HG03039 (cell line): ENCODE data around the gene ADSS1.

Source experiments
- ATAC-seq: cut with Tn5 transposase; IDR thresholded peaks from one replicate; pipeline ENCODE4 v1.9.1; 2021; ENCODE audit warnings: mild to moderate bottlenecking, moderate library complexity; ENCODE audit not compliant: unreplicated experiment

The ADSS1 gene

DNA sequence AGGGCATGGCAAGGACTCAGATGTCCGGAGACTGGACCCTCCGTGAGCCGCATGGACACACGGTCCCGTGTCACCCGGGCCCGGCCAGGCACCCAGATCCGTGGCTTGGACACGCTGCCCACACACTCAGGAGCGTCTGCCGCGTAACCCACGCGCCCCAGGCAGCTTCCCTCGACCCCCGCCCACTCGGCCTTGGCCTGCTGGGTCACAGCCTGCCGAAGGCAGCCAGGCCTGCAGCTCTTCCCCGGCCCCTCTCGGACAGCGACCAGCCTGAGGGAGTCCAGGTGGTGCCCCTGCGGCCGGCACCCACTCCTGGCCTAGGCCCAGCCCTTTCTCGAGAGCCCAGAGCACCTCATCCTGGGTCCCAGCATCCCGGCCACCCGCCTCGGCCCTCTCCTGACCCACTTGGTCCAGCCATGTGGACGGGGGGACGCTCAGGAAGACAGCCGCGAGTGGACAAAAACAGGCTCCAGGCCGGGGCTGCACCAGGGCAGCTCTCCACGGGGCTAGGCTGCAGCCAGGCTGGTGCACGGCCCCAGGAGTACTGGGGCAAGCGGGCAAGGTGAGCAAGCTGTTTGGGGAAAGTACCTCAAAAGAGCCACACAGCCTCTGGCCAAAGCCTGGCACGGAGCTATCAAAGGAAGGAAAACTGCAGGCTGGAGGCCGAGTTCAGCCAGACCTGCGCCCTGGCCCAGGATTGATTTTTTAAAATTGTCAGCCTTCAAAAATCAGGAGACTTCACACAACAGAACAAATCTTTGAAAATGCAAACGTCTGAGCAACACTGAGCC lies 65.0 kb downstream of the ADSS1 start:
- ATAC-seq = no peak

DNA sequence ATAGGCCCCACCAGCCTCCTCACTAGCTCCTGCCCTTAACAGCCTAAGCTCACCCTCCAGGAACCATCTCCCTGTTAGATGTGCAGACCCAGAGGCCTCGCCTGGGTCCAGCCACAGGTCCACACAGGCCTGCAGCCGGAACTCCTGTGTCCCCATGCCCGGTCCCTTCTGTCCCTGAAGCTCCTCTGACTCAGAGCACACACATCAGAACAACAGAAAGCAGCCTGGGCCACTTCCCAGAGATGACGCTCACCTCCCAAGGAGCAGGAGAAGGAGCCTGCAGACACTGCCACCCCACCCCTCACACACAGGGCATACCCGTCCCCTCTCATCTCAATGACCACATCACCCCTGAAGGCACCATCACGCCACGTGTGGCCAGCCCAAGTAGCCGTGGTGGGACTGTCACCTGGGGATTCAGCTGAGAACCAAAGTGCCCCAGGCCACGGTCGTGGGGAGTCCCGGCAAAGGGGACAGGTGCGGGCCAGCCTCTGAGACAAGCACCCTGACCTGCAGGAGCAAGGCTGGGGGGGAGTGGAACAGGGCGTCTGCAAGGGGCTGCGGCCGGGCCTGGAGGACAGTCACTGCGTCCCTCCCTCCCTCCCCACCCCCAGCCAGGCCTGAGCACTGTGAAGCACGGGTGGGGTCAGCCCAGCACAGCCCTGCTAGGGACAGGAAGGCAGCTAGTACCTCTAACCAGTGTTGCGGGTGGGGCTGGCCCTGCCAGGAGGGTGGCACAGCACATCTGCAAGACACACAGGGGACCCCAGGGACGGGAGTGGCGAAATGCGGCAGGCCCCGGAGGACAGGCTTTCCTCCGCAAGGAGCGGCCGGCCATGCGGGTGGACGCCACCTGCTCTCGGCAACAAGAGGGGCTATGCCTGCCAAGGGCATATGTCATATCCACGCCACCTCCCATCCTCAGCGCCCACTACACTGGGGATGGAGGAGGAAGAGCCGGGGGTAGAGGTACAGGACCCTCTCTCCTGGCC lies 66.0 kb downstream of the ADSS1 start:
- no peak for ATAC-seq

DNA sequence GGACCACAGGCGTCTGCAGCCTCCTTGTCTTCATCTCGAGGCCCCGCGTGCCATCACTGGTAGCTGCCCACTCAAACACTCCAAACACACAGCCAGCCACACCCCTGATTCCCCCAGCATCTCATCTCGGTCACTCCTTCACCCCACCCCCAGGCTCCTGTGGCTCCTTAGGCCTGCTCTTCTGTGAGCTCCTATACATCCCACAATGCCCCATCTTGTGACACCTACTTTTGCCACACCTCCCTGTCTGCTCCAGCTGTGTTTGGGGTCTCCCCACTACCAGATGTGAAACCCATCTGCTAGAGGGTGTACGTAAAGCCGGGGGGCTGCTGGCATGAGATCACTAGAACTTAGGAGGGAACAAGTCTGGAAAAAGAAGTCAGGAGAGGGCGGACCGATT lies 67.4 kb downstream of the ADSS1 start:
- no peak for ATAC-seq

DNA sequence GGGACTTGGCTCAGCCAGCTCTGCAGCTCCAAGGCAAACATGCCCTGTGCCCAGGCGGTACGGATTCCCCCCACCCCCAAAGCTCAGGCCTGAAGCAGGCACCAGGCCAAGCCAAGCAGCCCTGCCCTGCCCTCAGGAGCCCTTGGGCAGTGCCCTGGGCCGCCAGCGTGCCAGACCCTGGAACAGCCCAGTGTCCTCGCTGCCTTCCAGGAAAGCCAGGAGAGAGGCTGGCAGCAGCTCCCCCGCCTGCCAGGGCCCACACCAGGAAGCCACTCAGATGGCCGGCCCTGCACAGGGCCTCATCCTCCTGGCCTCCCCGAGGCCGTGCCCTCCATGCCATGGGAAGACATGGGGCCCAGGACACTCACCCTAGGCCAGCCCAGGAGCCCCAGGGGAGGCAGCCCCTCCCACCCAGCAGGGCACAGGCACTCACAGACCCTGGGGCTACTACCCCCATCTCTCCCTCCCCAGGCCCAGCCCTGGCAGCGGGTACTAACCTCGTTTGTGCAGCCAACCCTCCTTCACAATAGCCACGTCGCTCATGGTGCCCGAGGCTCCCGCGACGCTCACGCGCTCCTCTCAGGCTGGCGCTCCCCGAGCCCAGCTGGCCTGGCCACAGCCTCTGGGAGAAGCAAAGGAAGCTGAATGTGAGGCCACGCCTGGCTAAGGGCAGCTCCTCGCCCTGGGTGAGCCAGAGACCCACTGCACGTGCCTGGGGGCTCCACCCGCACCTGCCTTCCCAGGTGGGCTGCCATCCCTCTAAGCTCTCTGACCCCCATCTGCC lies 68.3 kb downstream of the ADSS1 start:
- ATAC-seq = no peak

DNA sequence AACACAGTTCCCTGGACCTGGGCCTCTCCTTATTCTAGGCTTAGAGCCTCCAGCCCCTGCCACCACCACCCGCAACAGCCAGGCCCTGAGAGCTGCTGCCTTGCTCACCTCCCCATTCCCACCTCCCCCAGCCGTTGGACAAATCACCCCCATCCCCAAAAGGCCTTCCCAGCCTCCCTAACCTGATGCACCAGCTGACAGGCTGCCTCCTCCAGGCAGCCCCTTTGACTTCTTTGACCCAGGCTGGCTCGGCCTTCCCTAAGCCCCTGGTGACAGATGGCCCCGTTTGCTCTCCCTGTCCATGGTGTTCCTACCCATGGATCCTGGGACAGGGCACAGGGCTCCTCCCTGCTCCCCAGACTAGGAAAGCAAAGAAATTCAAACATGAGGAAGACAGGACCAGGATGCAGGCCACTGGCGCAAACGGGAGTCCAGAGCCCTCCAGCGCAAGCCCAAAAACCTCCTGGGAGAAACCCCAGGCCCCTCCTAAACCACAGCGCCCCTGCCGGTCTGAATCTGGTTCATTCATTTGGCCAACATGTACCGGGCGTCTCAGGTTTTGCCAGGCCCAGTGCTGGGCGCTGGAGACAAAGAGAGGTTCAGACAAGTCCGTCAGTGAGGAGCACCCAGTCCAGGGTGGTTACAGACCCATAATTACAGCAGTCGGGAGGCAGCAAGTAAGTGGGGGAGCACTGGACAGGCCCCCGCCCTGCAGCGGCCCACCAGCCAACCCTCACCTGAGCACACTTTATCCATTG lies 69.1 kb downstream of the ADSS1 start:
- ATAC-seq = no peak

DNA sequence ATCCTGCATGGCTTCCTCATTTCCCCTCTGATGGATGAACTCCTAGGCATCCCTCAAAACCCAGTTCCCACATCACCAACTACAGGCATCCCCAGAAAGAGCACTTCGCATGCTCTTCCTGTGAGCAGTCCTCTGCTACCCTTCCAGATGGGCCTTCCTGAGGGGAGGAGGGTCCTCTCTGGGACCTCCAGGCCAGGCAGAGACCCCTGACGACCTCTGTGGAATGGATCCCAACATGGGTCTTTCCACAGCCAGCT lies 69.6 kb downstream of the ADSS1 start:
- no peak for ATAC-seq

DNA sequence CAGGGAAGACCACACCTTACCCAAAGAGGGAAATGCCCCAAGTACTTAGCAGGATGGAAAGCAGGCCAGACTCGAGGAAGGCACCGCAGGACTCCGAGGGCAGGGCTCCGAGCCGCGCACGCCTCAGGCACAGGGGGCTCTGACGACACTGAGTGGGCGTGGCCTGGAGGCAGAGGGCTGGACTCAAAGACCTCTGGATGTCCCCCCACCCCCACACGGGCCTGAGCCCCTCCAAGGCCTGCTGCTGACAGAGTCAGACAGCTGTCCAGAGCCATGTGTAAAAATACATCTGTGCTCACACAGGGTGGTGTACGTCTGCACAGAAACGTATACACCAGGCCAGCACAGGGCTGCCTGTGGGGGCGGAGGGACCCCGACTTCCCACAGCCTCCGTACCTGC lies 70.1 kb downstream of the ADSS1 start:
- ATAC-seq = no peak

DNA sequence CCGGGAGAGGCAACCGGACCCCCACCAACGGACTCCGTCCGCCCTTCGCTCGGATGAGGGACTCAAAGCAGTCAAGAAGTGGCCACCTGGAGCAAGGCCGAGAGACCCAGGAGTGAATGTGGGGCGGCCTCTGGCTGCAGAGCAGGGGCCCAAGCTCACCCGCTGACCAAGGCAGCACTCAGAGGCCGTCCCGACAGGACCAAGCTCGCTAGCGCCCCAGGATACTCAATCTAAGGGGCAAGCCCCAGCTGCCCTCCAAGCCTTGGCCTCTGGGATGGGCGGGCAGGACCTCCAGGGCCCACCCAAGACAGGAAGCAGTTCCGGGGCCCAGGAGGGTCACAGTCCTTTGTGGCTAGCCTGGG lies 70.6 kb downstream of the ADSS1 start:
- no peak for ATAC-seq

DNA sequence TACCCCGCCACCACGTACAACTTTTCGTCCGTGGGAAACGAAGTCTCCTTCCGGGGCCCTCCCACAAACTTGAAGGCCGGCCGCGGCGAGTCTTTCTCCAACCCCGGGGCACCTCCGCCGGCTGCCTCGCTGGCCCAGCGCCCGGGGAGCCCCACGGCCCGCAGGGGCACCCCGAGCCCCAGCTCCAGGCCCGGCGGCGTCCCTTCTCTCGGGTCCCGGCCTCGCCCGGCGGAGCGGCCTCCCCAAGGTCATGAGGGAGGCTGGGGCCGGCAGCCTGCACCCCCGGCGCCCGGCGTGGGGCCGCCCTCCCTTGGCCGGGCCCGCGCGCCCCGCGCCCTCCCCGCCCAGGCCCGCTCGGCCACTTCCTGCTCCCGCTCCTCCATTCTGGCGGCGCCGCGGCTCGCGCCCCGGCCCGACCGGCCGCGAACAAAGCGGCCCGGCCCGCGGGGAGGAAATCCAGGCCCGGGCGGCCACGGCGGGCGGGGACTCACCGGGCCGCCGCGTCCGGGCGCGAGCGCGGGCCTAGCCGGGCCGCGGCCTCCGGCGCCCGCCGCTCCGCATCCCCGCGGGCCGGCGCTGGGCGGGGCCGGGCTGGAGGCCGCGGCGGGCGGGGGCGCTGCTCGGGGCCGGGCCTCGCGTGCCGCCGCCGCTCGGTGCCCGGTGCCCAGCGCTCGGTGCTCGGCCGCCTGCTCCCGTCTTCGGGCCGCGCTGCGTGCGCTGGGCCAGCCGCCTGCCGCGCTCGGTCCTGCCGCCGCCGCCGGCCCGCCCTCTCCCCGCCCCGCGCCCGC lies 71.2 kb downstream of the ADSS1 start, which contains the start of gene AKT1:
Gene AKT1, minus strand, starts transcription at position 756 of the 788 bp plus-strand sequence. CDS start 3,105 bp downstream, outside the sequence.
- peak; percentile 22 for ATAC-seq

DNA sequence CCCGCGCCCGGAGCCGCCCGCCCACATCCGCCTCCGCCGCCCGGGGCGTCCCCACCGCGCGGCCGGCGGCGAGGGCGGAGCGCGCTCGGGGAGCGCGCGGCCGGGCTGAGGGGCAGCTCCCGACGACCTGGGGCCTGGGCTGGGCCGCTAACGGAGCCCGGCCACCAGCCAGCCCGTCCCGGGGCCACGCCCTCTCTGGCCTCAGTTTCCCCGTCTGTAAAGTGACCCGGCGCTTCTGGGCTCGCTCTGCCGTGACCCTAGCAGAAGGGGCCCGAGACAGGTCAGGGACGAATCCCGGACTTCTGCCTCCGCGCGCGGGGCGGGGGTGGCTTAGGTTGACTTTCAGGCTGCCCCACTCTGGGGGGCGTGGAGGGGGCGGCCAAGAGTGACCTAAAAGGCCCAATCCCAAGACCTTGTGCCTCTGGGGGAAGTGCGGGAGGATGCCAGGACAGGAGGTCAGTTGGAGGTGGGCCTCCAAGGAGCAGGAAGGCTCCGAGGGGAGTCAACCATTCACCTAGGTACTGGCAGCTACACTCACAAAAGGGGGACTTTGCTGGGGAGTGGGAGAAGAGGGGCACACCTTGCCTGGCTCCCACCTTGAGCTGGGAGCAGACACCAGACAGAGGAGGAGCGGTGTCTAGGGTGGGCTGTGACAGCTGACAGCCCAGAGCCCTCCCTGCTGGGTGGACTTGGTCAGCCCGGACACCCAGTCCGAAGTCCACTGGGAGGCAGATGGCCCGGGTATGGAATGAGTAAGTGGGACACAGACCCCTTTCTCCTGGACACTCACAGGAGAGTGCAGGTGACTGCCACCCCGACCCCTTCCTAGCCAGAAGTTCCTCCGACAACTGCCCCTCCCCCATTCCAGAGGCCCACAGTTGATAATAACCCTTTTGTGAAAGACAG lies 72.0 kb downstream of the ADSS1 start:
- peak; percentile 30 for ATAC-seq

DNA sequence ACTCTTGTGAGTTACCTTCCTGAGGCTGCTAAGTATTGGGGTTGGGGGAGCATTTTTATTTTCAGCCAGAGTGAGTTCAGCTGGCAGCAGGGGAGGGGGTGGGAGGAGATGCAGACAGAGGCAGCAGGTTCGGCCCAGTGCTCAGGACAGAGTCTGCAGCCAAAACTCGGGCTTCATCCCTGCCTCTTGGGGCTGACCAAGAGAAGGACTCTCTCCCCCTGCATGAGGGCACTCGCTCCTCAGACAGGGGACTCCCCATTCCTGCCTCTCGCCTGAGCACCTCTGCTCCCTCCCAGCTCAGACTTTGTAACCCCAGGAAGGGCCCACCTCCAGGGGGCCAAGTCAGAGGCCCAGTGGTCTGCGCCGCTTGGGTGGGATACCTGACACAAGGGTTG lies 72.7 kb downstream of the ADSS1 start:
- no peak for ATAC-seq
